Islet precursor cell (in vitro differentiated cells): ENCODE measurements around the gene WLS.

ENCODE experiments used
- DNase-seq: peaks from one replicate; pipeline ENCODE4 v3.0.0-alpha.2; 2018

Gene WLS

DNA sequence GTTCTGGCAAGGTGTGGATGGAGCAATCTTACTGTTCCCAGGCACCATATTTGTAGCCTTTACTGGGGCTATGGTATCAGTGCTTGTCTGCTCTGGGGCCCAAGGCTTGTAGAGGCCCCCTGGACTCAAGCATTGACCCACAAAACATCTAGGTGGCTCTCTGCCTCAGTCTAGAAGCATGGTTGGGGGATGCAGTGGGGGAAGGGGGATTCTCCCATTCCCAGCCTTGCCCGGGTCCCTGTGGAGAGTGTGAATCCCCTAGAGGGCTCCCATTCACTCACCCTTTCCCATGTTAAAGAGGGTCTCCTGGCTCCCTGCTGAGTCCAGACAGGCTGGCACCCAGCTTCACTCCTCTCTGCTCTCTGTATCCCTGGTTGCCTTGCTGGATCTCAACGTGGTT is 153.7 kb downstream of the WLS start:
- DNase-seq = no peak
